ENCODE results near the gene SERPINA9.

The SERPINA9 gene

GRCh38 chr14:94461526-94462218, 14.3 kb downstream of the SERPINA9 start:
- no peak for DNase-seq

DNA sequence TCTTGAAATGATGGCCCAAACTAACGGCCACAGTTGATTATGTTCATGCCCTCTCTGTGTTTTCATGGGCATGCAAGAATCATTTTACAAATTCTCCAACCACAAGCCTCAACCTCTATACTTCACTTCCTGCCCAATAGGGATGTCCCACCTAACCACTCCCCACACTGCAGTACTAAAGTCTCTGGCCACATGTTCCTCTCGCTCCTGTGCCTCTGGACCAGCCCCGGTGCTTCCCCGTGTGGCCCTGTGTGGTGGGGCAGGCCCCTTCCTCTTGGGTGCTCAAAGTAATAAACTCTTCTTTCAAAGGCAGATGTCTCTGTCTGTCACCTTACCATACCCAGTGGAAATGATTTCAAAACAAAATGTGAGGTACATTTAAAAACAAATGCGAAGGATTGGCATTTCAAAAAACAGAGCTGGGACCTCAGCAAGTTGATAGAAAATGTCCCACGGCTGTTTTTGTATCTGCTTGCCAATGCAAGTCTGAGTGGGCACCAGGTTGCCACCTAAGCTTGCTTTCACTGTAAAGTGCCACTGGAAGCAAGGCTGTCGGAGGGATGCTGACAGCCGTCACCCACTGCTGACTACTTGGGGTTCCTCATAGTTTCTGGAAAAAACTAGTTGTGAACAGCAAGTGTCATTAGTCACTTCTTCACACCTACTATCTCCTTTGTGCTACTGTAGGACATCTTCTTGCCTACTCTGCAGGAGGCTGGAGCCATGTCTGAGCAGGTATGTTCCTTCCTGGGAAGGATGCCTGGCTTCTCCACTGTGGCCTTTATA, 15.2 kb downstream of the SERPINA9 start:
- no peak for DNase-seq

GRCh38 chr14:94458558-94459205, 17.3 kb downstream of the SERPINA9 start:
- no peak for DNase-seq

DNA sequence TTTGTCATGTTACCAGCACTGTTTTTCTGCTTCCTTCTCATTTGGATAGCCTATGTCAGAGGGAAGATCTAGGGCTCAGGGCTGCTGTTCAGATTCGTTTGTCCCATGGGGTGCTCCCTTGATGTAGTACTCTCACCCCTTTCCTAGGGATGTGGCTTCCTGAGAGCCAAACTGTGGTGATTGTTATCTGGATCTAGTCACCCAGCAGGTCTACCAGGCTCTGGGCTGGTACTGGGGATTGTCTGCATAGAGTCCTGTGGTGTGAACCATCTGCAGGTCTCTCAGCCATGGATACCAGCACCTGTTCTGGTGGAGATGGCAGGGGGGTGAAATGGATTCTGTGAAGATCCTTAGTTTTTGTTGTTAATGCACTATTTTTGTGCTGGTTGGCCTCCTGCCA, 17.9 kb downstream of the SERPINA9 start:
- DNase-seq, result no peak

DNA sequence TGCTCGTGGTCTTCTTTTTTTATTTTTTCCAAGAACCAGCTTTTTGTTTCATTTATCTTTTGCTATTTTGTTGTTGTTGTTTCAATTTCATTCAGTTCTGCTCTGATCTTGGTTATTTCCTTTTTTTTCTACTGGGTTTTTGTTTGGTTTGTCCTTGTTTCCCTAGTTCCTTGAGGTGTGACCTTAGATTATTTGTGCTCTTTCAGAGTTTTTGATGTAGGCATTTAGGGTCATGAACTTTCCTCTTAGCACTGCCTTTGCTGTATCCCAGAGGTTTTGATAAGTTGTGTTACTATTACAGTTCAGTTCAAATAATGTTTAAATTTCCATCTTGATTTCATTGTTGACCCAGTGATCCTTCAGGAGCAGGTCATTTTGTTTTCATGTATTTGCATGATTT, 20.1 kb downstream of the SERPINA9 start:
- no peak for DNase-seq

DNA sequence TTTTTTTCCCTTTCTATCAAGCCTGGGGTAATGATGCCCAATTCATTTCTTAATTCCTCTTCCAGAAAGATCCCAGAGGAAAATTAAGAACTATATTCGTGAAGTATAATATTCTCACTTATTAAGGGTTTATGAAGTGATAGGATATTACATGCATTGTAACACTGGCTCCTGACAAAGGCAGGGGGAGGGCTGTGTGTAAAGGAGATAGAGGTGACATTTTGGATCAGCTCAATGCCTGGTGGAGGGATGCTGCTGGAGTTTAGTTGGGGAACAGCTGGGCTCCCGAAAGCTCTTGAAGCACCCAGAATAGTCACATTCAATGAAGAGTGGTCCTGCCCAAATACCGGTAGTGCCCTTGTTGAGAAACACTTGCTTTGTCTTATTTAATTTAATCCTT, 24.2 kb downstream of the SERPINA9 start:
- DNase-seq, result no peak

GRCh38 chr14:94451091-94451771, 24.8 kb downstream of the SERPINA9 start:
- no peak for DNase-seq

- no peak for DNase-seq
These were observed 25.3 kb downstream of the SERPINA9 start for GRCh38 chr14:94450722-94451090.

GRCh38 chr14:94449930-94450329, 26.1 kb downstream of the SERPINA9 start:
- no peak for DNase-seq

- no peak for DNase-seq
These were observed 27.8 kb downstream of the SERPINA9 start for GRCh38 chr14:94448071-94448808.

DNA sequence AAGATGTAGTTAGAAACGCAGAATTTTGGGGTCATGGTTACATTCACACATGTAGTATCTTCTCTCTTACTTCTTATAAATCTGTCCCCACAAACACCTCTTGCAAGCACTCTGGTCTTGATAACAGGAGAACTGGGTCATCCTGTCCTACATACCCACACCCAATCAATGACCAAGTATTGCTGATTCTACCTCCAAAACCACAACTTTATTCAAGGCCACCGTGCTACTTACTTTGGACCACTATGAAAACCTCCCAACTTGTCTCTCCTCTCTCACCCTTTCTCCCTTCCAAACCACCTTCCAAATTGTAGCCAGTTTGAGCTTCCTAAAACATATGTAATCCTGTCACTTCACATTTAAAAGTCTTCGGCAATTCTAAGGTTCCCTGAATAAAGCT, 28.8 kb downstream of the SERPINA9 start:
- DNase-seq, result no peak

- DNase-seq, result no peak
These were observed 29.9 kb downstream of the SERPINA9 start for GRCh38 chr14:94446126-94446525.

GRCh38 chr14:94445003-94445402, 31.0 kb downstream of the SERPINA9 start:
- DNase-seq, result no peak

DNA sequence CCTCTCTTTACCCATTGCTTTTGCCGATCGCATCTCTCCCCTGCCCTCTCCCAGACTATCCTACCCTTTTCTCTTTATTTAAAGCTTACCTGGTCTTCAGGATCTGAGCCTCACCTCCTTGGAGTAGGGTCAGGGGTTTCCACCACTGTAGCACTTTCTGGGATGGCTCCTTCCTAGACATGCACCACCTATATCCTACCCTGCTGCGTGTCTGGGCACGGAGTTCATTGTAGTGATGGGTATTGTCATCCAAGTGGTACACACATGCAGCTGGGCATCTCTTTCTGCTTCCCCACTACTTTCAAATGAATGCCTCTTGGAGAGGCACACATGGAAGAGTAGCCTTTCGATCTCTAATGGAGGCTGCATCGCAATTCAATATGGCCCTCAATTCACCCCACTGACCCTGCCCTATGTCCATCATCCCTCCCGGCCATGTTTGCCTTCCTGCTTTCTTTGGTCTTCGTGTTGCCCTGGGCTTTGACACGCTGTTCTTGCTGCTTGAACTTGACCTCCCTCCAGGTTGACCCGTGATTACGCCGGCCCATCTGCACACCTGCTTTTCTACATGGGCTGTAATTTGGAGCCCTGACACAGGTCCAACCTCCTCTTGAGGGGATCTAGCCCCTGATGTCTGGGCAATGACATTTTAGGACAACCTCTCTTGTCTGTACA, 34.3 kb downstream of the SERPINA9 start:
- no peak for DNase-seq

DNA sequence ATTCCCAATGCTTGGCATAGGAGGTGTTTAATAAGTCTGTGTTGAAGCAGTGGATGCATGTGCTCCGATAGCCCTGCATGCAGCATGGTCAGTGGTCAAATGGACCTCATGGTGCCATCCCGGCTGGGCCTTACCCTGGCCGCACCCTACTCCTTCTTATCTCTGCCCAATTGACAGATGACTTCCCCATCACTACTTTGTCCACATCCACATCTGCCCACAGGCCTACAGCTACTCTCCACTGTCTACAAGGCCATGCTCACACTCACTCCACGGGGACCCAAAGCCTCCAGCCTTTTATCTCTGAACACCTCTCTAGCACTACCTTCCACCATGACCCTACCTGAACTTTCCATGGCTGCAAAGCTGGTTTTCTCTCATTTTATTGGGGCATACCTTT, 34.9 kb downstream of the SERPINA9 start:
- DNase-seq, result no peak

GRCh38 chr14:94439453-94440057, 36.4 kb downstream of the SERPINA9 start:
- DNase-seq, result no peak

GRCh38 chr14:94428610-94429009, 47.4 kb downstream of the SERPINA9 start:
- no peak for DNase-seq

DNA sequence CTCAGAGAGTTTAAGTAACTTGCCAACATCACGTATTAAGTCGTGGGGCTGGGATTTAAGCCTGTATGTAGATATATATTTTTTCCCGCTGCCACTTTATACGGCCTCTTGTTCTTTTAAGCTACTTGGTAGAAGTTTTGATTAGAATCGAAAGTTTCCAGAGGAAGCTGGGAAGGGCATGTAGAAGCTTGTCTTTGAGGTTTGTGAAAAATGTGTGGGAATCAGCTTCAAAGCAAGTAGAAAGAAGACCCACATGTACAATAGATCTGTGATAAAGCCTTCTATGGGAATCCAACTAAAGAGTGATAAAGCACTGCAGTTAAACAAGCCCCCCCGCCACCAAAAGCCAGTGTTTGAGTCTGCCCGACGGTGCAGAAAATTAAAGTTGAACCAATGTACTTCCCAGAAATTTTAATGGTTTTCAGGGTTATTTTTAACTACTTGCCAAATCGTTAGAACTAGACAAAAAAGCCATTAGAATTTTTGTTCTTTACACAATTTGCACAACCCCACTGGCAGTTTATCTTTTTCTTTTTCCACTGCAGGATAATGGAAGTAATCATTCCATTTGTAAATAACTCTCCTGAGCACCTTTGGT, 48.9 kb downstream of the SERPINA9 start:
- DNase-seq, result no peak

- DNase-seq, result no peak
These were observed 49.5 kb downstream of the SERPINA9 start for GRCh38 chr14:94426526-94426925.

- no peak for DNase-seq
These were observed 51.6 kb downstream of the SERPINA9 start for GRCh38 chr14:94424371-94424770.
